GM21390 (cell line): Measurements from ENCODE around the gene KIF3B.
A peak's percentile ranks its signal among the peaks of the same experiment; 100 is the strongest.
"Not testable (repeated sequence)": the region's sequence is repeated elsewhere in the genome, so short reads cannot be mapped to it uniquely, and the experiment has no call there.

Experiments used
- ATAC-seq: cut with Tn5 transposase; IDR thresholded peaks from one replicate; pipeline ENCODE4 v1.9.1; 2021; ENCODE audit not compliant: unreplicated experiment

Gene KIF3B

DNA sequence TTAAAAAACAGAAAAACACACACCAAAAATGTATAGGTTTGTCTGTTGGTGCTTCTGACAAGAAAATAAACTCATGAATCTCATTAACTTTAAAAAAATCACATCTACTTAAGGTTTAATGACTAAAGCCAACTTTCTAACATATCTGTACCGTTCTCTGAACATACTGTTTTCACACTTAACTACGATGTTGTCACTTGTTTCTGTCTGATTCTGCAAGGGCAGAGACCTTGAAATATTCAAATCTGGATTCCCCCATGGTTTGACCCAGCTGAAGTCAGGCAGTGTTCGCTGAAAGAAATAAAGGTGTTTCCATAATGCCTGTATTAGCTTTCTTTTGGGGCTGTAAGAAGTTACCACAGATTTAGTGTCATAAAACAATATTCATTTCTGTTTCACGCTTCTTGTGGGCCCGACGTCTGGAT, 78.0 kb downstream of the KIF3B start:
- ATAC-seq = no peak

DNA sequence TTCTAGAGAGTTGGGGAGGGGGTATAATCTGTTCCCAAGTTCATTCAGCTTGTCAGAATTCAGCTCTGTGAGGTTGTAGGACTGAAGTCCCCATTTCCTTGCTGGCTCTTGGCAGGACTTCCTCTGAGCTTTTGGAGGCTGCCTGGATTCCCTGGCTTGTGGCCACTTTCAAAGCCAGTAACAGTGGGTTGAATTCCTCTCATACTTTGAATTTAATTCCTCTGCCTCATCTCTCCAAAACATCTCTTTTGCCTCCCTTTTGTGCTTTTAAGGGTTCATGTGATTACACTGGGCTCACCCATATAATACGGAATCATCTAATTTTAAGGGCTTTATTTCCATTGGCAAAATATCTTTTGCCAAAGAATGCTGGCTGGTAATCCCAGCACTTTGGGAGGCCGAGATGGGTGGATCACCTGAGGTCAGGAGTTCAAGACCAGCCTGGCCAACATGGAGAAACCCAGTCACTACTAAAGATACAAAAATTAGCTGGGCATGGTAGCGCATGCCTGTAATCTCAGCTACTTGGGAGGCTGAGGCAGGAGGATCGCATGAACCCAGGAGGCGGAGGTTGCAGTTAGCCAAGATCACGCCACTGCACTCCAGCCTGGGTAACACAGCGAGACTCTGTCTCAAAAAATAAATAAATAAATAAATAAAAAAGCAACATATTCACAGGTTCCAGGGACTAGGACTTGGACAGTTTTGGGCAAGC, 78.6 kb downstream of the KIF3B start:
- ATAC-seq = not testable (repeated sequence)

GRCh38 chr20:32356622-32357374, 79.3 kb downstream of the KIF3B start:
- ATAC-seq = no peak

- ATAC-seq = no peak
These were observed 80.0 kb downstream of the KIF3B start for GRCh38 chr20:32357375-32357868.

DNA sequence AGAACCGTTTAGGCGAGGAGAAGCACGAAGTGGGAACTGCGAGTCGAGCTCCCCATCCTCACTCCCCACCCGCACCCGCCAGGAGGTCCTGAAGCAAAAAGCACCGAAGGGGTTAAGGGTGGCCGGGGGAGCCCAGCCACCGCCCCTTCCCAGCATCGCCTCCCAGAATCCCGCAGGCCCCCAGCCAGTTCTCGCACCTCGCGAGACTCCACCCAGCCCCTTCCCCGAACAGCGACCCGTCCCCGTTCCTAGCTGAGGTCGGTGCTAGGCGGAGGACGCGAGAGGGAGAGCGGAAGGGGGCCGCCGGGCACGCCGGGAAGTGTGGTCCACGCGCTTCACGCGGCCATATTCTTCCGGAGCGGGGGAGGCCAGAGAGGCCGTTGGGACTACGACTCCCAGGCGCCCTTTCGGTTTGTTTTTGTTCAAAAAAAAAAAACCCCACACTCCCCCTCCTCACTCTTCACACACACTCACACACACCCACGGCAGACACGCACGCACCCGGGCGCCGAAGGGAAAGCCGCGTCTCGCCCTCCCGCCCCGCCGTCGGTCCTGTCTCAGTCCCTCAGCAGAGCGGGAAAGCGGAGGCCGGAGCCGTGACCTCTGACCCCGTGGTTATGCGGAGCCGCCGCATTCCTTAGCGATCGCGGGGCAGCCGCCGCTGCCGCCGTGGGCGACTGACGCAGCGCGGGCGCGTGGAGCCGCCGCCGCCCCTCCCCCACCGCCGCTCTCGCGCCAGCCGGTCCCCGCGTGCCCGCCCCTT, 80.6 kb downstream of the KIF3B start, which contains the start of gene ASXL1:
Gene ASXL1, plus strand, starts transcription at position 463 of the 763 bp plus-strand sequence. CDS start 445 bp downstream, outside the sequence.
- peak; percentile 60 for ATAC-seq

- ATAC-seq = no peak
These were observed 81.1 kb downstream of the KIF3B start for GRCh38 chr20:32358632-32358882.

GRCh38 chr20:32358883-32359632, 81.6 kb downstream of the KIF3B start:
- ATAC-seq = no peak

DNA sequence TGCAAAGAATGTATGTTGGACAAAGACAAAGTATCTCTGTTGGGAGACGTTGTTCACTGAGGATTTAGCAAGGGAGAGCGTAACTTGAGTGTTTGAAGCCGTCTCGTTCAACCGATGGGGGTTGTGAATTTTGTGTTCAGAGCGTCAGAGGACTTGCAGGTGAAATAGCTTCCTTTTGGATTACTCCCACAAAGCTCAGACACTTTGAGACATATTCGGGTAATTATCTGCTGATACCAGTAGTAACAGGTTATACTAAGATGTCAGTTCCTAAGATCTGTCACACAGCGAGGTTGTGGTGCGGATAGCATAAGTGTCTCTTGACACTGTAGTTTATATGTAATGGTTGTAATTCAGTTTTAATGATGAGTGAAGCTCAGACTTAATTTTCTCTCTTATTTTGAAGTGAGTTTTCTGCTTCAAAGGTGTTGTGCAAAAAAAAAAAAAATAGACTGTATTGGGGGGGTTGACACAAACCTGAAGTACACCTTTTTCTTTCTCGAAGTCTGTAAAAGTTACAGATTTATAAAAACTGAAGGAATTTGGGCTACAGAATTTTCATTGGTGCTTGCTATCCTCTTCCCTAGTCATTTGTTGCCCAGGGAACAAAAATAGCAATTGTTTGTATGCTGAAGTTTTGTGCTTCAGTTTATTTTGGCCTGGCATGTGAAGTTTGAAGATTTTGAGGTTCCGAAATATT, 82.3 kb downstream of the KIF3B start:
- no peak for ATAC-seq

DNA sequence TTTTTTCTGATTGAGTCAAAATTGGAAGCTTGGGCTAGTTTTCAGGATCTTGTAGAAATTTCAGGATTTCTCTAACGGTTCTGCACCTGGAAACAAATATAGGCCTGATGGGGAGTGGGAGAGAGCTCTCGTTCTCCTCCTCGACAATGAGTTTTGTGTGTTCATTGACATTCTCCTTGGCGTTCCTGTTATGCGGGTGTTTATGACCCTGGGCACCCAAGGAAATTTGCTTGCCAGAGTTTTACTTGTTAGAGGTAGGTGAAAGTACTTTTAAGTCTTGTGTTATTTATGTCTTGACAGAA, 82.8 kb downstream of the KIF3B start:
- ATAC-seq = no peak

- no peak for ATAC-seq
These were observed 85.5 kb downstream of the KIF3B start for GRCh38 chr20:32362901-32363364.

- ATAC-seq = no peak
These were observed 86.0 kb downstream of the KIF3B start for GRCh38 chr20:32363492-32363891.

GRCh38 chr20:32364554-32365208, 87.2 kb downstream of the KIF3B start:
- no peak for ATAC-seq

GRCh38 chr20:32365564-32365963, 88.1 kb downstream of the KIF3B start:
- ATAC-seq = no peak

DNA sequence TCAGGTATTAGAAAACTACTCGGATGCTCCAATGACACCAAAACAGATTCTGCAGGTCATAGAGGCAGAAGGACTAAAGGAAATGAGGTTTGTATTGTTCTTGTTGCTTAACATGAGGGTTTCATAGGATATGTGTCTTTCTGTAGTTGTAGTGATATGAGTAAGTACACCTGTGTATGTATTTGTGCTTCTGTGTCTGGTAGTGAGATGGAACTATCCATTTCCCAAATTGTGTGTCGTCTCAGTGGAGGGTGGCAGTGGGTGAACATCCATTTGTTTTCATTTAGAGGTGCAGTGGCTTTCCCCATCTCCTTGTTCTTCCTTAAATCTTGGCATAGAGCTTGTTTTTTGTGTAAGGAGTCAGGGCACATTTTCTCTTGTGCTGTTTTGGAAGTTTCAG, 88.9 kb downstream of the KIF3B start:
- peak; percentile 51 for ATAC-seq

DNA sequence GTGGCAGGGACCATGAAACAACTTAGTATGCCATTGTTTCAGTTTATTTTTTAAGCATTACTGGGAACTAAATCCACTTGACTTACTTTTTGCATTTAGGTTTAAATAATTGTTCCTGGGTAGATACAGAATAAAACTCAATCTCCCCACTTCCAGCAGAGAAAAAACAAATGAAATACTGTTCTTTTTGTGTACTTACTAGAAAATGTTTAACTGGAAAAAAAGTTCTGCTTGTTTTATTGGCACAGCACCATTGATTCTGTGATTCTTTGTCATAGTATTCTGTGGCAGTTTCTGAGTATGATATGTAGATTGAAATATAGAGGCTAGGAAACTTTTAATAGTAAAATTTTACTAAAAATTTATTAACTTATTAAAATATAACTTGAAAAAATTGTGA, 90.9 kb downstream of the KIF3B start:
- no peak for ATAC-seq

DNA sequence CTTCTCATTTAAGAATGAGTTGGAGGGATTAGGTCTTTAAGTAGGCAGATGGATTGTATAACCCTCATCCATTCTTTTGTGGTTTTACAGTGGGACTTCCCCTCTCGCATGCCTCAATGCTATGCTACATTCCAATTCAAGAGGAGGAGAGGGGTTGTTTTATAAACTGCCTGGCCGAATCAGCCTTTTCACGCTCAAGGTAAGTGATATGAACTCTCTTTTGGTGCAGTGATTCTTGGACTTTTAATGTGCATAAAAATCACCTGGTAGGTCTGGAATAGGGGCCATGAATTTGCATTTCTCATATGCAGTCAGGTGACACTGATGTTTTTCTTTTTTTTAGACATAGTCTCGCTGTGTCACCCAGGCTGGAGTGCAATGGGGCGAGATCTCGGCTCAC, 91.5 kb downstream of the KIF3B start:
- peak; percentile 45 for ATAC-seq

- ATAC-seq = no peak
These were observed 93.4 kb downstream of the KIF3B start for GRCh38 chr20:32370897-32371296.

GRCh38 chr20:32378461-32378860, 101.0 kb downstream of the KIF3B start:
- no peak for ATAC-seq

GRCh38 chr20:32380037-32380436, 102.6 kb downstream of the KIF3B start:
- not testable (repeated sequence) for ATAC-seq

DNA sequence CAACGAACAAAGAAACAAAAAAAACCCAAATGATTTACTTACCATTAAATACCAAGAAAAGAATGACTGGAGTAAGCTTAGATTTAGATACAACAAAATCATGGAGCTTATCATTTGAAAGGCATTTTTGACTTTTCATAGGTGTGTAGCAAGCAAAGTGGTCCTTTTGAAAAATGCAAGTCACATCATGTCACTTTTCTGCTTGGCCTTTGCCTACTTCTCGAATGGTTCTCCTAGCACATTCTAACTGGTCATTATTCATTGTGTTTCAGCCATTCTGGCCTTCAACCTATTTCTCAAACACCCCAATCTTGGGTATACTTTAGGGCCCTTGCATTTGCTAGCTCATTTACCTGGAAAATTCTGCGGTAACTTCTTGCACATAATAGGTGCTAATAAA, 103.3 kb downstream of the KIF3B start:
- no peak for ATAC-seq
